ENCODE measurements around the gene LDLRAD4. TPM values are rescaled to one million over a fixed set of nuclear protein-coding genes. Genes with fewer than 3 reads are reported as not detected.

LDLRAD4 gene
- polyA plus RNA-seq, 1 donor: 9.1 TPM

DNA sequence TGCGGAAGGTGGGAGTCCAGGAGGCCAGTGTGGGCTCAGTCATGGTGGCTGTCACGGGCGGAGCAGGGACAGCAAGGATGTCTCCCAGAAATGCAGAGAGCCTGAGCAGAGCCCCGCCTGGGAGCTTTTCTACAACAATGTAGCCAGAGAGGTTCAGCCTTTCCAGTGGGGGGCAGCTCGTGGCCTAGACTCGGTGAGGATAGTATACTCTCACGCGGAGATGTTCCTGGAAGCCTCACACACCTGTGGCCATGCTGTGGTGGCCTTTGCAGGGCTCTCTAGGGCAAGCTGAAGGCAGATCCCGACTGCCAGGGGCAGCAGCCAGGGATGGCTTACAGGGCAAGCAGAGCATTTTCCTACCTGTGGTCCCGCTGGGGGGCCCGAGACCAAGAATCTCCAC is 244.1 kb downstream of the LDLRAD4 start:
- Histone ChIP-seq H3K27me3 (ENCODE audit: control insufficient read depth, insufficient read depth, low read length) (no peaks in the 10 kb centered on the region), H3K36me3 (ENCODE audit: control insufficient read depth, insufficient read depth, low read length) (no peaks in the 10 kb centered on the region), H3K4me3 (ENCODE audit: low read length) (no peak overlapping the region), H3K9me3 (ENCODE audit: control insufficient read depth, low read depth, low read length) (no peaks in the 10 kb centered on the region), H3K27ac (ENCODE audit: low read length) (no peak overlapping the region), H3K4me1 (ENCODE audit: control insufficient read depth, insufficient read depth, low read length) (no peaks in the 10 kb centered on the region)
- DNase-seq: no peak
- no CpG with 5 or more reads among the region's 11 CpGs for WGBS (ENCODE audit: insufficient coverage, low lambda C conversion rate)

DNA sequence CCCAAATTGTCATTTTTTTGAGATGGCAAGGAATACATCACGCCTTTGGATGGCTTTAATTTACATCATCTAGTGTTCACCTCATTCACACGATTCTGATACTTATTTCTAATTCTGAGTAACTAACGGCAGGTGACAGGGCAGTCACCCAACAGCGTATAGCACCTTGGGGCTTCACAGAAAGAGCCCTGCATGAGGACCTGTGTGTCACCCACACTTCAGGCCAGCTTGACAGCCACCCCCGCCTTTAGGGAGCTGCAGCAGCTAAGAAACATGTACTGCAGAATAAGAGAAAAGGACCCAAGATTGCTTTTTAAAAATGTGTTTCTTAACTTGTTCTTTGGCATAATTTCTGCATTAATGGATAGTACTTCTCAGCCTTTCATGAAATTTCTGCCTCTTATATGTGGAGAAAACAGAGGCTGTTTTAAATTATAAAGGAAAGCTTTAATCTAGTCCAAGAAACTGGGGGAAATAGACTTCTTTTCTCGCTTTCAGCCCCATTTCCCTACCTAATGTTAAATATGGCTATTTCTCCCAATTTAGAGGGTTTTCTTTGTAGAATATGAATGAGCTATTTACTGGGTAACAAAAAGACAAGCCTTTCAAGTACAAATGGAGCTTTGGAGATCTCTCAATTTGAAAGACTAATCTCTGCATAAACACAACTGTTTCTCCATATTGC is 245.1 kb downstream of the LDLRAD4 start:
- no peaks in the 10 kb centered on the region for H3K4me1 ChIP-seq (ENCODE audit: control insufficient read depth, insufficient read depth, low read length)
- WGBS (ENCODE audit: insufficient coverage, low lambda C conversion rate): 80% methylated on average over 1 of the region's 6 CpGs
- H3K27ac ChIP-seq (ENCODE audit: low read length): no peak overlapping the region
- no peak overlapping the region for H3K4me3 ChIP-seq (ENCODE audit: low read length)
- H3K27me3 ChIP-seq (ENCODE audit: control insufficient read depth, insufficient read depth, low read length): no peaks in the 10 kb centered on the region
- DNase-seq: no peak
- no peaks in the 10 kb centered on the region for H3K36me3 ChIP-seq (ENCODE audit: control insufficient read depth, insufficient read depth, low read length)
- H3K9me3 ChIP-seq (ENCODE audit: control insufficient read depth, low read depth, low read length): no peaks in the 10 kb centered on the region

DNA sequence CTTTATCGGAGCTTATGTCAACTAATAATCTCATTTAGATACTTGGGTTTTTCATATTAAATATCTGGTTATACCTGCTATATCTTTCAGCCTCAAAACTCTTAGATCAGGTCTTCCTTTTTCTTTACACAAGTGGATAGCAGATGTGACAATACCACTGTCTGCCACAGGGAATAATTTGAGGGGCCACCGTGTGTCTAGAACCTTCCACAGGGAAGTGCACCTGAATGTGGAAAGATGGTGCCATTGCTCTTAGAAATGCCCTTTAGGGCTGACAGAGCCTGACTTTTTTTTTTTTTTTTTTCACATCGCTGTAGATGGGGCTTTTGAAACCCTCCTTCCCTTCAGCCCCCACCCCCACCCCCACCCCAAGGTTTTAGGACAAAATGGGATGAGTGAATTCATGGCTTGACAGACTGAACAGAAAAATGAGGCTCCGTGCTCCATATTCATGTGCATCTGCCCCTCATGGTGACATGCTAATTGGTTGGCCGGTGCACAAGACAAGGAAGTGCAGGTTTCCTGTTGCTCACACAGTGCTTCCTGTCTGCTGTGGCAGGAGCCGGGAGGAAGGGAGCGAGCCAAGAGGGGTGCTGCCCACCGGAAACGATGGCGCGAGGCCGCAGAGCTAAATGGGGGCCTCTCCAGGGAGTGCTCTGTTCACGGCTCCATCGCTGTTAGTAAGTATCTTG is 246.0 kb downstream of the LDLRAD4 start:
- H3K27me3 ChIP-seq (ENCODE audit: control insufficient read depth, insufficient read depth, low read length): no peaks in the 10 kb centered on the region
- no peaks in the 10 kb centered on the region for H3K9me3 ChIP-seq (ENCODE audit: control insufficient read depth, low read depth, low read length)
- no peak for DNase-seq
- WGBS (ENCODE audit: insufficient coverage, low lambda C conversion rate): 78% methylated on average over 1 of the region's 14 CpGs
- no peaks in the 10 kb centered on the region for H3K4me1 ChIP-seq (ENCODE audit: control insufficient read depth, insufficient read depth, low read length)
- H3K4me3 ChIP-seq (ENCODE audit: low read length): no peak overlapping the region
- no peaks in the 10 kb centered on the region for H3K36me3 ChIP-seq (ENCODE audit: control insufficient read depth, insufficient read depth, low read length)
- H3K27ac ChIP-seq (ENCODE audit: low read length): no peak overlapping the region

DNA sequence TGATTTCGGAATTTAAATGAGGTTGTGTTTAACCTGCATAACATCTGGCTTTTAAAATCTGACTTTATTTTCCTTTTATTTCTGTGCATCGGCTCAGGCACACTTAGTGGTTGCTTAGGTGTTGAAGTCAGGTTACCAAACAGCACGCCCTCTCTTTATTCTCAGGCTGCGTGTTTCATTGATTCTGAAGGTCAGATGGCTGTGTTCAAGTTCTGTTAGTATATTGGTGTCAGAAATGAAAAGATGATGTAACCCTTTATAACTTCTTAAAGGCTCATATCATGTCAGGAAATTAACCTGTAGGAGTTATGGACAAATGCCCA is 246.5 kb downstream of the LDLRAD4 start:
- Histone ChIP-seq H3K4me1 (ENCODE audit: control insufficient read depth, insufficient read depth, low read length) (no peaks in the 10 kb centered on the region), H3K27ac (ENCODE audit: low read length) (no peak overlapping the region)

DNA sequence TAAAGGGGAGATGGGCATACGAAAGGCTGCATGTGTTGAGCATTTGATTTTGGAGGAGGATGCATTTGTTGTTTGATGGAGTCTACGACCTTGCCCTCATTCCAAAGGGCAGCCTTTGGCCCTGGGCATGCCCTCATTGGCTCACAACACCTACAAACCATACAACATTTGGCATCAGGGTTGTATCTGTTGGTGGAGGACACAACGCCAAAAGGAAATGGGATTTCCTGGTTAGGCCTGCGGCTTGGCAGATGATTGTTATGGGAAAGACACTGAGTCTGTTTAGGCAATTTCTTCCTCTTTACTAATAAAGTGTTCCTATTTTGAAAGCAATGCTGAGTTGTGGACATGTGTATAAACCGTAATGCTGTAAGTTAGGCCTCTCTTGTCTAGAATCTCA is 246.9 kb downstream of the LDLRAD4 start:
- no peak overlapping the region for H3K27ac ChIP-seq (ENCODE audit: low read length)
- H3K4me3 ChIP-seq (ENCODE audit: low read length): no peak overlapping the region
- H3K9me3 ChIP-seq (ENCODE audit: control insufficient read depth, low read depth, low read length): no peaks in the 10 kb centered on the region
- WGBS (ENCODE audit: insufficient coverage, low lambda C conversion rate): 40% methylated on average over 1 of the region's 5 CpGs
- H3K36me3 ChIP-seq (ENCODE audit: control insufficient read depth, insufficient read depth, low read length): no peaks in the 10 kb centered on the region
- no peak for DNase-seq
- H3K4me1 ChIP-seq (ENCODE audit: control insufficient read depth, insufficient read depth, low read length): no peaks in the 10 kb centered on the region
- no peaks in the 10 kb centered on the region for H3K27me3 ChIP-seq (ENCODE audit: control insufficient read depth, insufficient read depth, low read length)

More for the DNA sequence above, 246.5 kb downstream of the LDLRAD4 start:
- Histone ChIP-seq H3K36me3 (ENCODE audit: control insufficient read depth, insufficient read depth, low read length) (no peaks in the 10 kb centered on the region), H3K9me3 (ENCODE audit: control insufficient read depth, low read depth, low read length) (no peaks in the 10 kb centered on the region), H3K4me3 (ENCODE audit: low read length) (no peak overlapping the region), H3K27me3 (ENCODE audit: control insufficient read depth, insufficient read depth, low read length) (no peaks in the 10 kb centered on the region)
- no peak for DNase-seq
- no CpG with 5 or more reads among the region's 4 CpGs for WGBS (ENCODE audit: insufficient coverage, low lambda C conversion rate)

DNA sequence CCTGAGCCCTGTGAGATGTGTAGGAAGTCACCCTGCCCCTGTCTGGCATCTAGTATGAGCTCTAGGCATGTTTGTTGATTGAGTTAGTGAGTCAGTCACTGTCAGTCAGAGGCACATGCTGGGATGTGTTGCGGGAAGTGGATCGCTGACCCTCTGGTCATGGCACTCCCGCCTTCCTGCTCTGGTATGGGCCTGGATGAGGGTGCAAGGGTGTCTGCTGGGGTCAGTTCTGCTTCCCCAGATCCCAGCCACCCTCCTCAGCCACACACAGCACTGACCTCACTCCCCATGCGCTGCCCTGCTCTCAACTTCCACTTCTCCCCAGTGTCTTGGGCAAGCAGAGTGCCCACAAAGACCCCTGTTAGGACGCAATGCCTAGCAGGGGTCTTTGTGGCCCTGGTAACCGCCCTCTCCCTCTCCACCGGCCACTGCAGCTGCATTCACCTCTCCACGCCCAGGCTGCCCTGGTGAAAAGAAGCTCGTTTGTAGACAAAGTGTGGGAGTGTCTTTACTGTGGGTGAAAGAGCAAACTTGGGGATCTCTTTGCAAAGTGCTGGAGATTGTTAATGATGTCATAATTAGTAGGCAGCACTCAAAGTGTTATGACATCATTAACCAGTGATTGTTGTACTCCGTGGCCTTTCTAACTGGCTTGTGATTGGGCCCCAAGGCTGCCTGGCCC is 252.1 kb downstream of the LDLRAD4 start:
- no CpG with 5 or more reads among the region's 10 CpGs for WGBS (ENCODE audit: insufficient coverage, low lambda C conversion rate)
- H3K27ac ChIP-seq (ENCODE audit: low read length): no peak overlapping the region
- no peak overlapping the region for H3K4me3 ChIP-seq (ENCODE audit: low read length)
- no peaks in the 10 kb centered on the region for H3K36me3 ChIP-seq (ENCODE audit: control insufficient read depth, insufficient read depth, low read length)
- no peak for DNase-seq
- no peaks in the 10 kb centered on the region for H3K27me3 ChIP-seq (ENCODE audit: control insufficient read depth, insufficient read depth, low read length)
- H3K4me1 ChIP-seq (ENCODE audit: control insufficient read depth, insufficient read depth, low read length): no peaks in the 10 kb centered on the region
- H3K9me3 ChIP-seq (ENCODE audit: control insufficient read depth, low read depth, low read length): no peaks in the 10 kb centered on the region

DNA sequence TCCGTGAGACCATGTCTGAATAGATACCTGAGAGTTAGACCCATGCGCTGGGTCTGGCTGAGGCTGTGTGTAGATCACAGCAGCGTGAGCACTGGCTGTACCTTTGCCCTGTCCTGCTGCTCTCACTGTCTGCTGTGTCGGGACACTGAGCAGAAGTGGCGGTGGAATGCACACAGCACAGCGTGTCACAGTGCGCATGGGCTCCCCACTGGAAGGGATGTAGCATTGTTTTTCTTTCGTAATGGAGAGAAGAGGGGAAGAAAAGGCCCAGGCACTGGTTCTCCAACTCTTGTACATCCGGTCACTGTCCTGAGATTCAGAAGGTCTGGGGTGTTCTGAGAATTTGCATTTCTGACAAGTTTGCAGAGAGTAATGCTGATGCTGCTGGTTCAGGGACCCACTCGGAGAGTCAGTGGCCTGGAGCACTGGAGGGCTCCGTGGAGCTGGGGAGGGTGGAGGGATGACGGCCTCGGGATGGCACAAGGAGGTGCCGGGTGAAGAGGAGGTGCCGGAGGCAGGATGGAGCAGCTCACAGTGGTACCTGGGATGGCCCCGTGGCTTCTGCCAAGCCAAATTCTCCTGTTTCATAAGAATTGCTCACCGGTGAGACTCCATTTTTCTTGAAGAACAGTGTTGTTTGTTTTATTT is 252.8 kb downstream of the LDLRAD4 start:
- no peaks in the 10 kb centered on the region for H3K9me3 ChIP-seq (ENCODE audit: control insufficient read depth, low read depth, low read length)
- H3K4me1 ChIP-seq (ENCODE audit: control insufficient read depth, insufficient read depth, low read length): no peaks in the 10 kb centered on the region
- WGBS (ENCODE audit: insufficient coverage, low lambda C conversion rate): no CpG with 5 or more reads among the region's 17 CpGs
- no peaks in the 10 kb centered on the region for H3K36me3 ChIP-seq (ENCODE audit: control insufficient read depth, insufficient read depth, low read length)
- no peak overlapping the region for H3K4me3 ChIP-seq (ENCODE audit: low read length)
- H3K27me3 ChIP-seq (ENCODE audit: control insufficient read depth, insufficient read depth, low read length): no peaks in the 10 kb centered on the region
- no peak overlapping the region for H3K27ac ChIP-seq (ENCODE audit: low read length)
- no peak for DNase-seq

DNA sequence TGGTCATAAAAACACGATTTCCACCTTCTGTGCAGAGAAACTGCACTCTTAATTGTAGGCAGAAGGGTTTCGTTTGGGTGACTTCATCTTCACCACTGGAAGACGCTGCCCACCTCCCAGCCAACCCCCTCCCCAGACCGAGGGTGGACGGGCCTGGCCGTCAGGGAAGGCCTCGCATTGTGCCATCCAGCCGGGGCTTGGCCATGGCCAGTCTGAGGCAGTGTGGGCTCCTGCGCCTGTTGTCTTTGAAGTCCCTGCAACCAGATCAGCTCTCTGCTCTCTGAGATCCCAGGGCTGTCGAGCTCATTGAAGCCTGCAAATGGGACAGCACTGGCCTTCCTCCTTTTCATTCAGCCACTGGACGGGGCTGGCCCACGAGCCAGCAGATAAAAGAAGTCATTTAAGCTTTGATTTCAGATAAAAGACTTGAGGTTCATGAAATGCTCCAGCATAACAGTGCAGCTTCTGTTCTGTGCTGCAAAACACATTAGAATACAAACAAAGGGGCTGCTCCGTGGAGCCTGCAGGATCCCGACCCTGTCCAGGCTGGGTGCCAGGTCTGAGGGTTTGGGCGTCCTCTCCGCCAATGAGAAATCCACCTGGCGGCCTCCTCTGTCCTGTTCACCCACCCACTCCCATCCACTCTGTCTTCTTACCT is 253.5 kb downstream of the LDLRAD4 start:
- Histone ChIP-seq H3K27me3 (ENCODE audit: control insufficient read depth, insufficient read depth, low read length) (no peaks in the 10 kb centered on the region), H3K9me3 (ENCODE audit: control insufficient read depth, low read depth, low read length) (no peaks in the 10 kb centered on the region), H3K4me3 (ENCODE audit: low read length) (no peak overlapping the region), H3K27ac (ENCODE audit: low read length) (no peak overlapping the region), H3K4me1 (ENCODE audit: control insufficient read depth, insufficient read depth, low read length) (no peaks in the 10 kb centered on the region), H3K36me3 (ENCODE audit: control insufficient read depth, insufficient read depth, low read length) (no peaks in the 10 kb centered on the region)
- whole genome bisulfite sequencing (ENCODE audit: insufficient coverage, low lambda C conversion rate): no CpG with 5 or more reads among the region's 17 CpGs
- no peak for DNase-seq

DNA sequence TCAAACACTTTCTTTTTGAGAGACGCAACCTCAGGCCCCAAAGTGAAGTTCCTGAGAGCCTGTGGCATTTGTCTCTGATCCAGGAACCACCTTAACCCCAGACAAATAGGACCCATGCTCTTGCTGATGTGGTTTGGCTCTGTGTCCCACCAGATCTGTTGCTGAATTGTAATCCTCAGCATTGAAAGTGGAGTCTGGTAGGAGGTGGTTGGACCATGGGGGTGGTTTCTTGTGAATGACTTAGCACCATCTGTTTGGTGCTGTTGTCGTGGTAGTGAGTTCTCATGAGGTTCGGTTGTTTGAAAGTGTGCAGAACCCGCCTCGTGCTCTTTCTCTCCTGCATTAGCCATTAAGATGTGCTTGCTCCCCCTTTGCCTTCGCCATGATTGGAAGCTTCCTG is 255.2 kb downstream of the LDLRAD4 start:
- Histone ChIP-seq H3K9me3 (ENCODE audit: control insufficient read depth, low read depth, low read length) (no peaks in the 10 kb centered on the region), H3K4me1 (ENCODE audit: control insufficient read depth, insufficient read depth, low read length) (no peaks in the 10 kb centered on the region), H3K36me3 (ENCODE audit: control insufficient read depth, insufficient read depth, low read length) (no peaks in the 10 kb centered on the region), H3K4me3 (ENCODE audit: low read length) (no peak overlapping the region), H3K27ac (ENCODE audit: low read length) (no peak overlapping the region), H3K27me3 (ENCODE audit: control insufficient read depth, insufficient read depth, low read length) (no peaks in the 10 kb centered on the region)
- WGBS (ENCODE audit: insufficient coverage, low lambda C conversion rate): no CpG with 5 or more reads among the region's 6 CpGs
- DNase-seq: no peak

DNA sequence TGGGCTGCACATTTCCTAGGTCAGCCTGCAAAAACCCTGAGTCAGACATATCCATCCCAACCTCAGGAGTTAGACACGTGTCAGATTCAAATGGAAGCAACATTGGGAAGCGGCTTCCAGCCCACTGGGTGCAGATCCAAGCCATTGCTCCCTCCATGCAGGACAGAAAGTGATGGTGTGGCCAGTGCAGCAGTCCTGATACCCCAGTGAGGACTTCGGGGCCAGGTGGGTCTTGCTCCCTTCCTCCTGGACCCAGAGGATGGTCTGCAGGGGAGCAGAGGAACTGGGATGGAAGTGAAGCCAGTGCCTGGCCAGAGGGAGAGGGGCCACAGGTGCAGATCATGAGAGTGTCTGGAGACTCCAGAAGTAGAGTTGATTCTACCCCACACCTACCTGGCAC is 255.8 kb downstream of the LDLRAD4 start:
- Histone ChIP-seq H3K4me3 (ENCODE audit: low read length) (no peak overlapping the region), H3K27ac (ENCODE audit: low read length) (no peak overlapping the region), H3K36me3 (ENCODE audit: control insufficient read depth, insufficient read depth, low read length) (no peaks in the 10 kb centered on the region), H3K4me1 (ENCODE audit: control insufficient read depth, insufficient read depth, low read length) (no peaks in the 10 kb centered on the region), H3K27me3 (ENCODE audit: control insufficient read depth, insufficient read depth, low read length) (no peaks in the 10 kb centered on the region), H3K9me3 (ENCODE audit: control insufficient read depth, low read depth, low read length) (no peaks in the 10 kb centered on the region)
- no CpG with 5 or more reads among the region's 3 CpGs for WGBS (ENCODE audit: insufficient coverage, low lambda C conversion rate)
- DNase-seq: no peak

Measured in large intestine (tissue), 3 donors.